H1 (cell line): Measurements from ENCODE around the gene RGMB. TPM values are rescaled to one million over a fixed set of nuclear protein-coding genes. Genes with fewer than 3 reads are reported as not detected.

ENCODE experiments used
- CTCF ChIA-PET: fragments of 300-600 bp; sonication (Branson Sonifier 250); formaldehyde crosslinking; loops from one replicate; lab custom pipeline; 2021; ENCODE audit not compliant: partially characterized antibody; lab: Charles Lee
- POLR2A ChIA-PET: fragments of 300-600 bp; sonication (Branson Sonifier 250); formaldehyde crosslinking; loops from one replicate; lab custom pipeline; 2021; ENCODE audit warnings: inconsistent platforms; ENCODE audit not compliant: partially characterized antibody; lab: Charles Lee
- DNase-seq, 2 experiments: peaks; one replicate each; pipeline versions ENCODE4 v3.0.0 to v3.0.0-alpha.2; 2010 to 2022; ENCODE audit warnings: low spot score in 2 of 2, low read depth in 1 of 2, mixed read lengths in 1 of 2
- FAIRE-seq: peaks from 2 replicates; lab custom pipeline; 2011; peaks lifted over from hg19 to GRCh38; lab: Jason Lieb, UNC
- H2AFZ ChIP-seq: 2 replicates; pipeline ENCODE4 v1.8.1; 2012; ENCODE audit warnings: low read length, inconsistent platforms
- H2AK5ac ChIP-seq: 2 replicates; pipeline ENCODE4 v1.6.1; 2013; ENCODE audit warnings: low read depth, low read length
- H2BK120ac ChIP-seq: replicated peaks from 2 replicates; pipeline ENCODE3; 2013; ENCODE audit warnings: low read depth, low read length, inconsistent platforms
- H2BK12ac ChIP-seq: 2 replicates; pipeline ENCODE4 v1.6.1; 2013; ENCODE audit warnings: low read depth, low read length
- H2BK15ac ChIP-seq: 2 replicates; pipeline ENCODE4 v1.6.1; 2013; ENCODE audit warnings: low read length
- H2BK20ac ChIP-seq: 2 replicates; pipeline ENCODE4 v1.6.1; 2013; ENCODE audit warnings: low read length
- H2BK5ac ChIP-seq: 2 replicates; pipeline ENCODE4 v1.6.1; 2013; ENCODE audit warnings: low read depth, low read length
- H3K14ac ChIP-seq: 2 replicates; pipeline ENCODE4 v1.6.1; 2013; ENCODE audit warnings: inconsistent platforms; ENCODE audit not compliant: insufficient read length
- H3K18ac ChIP-seq: 2 replicates; pipeline ENCODE4 v1.6.1; 2013; ENCODE audit warnings: low read length; ENCODE audit errors: extremely low read depth
- H3K23ac ChIP-seq: 2 replicates; pipeline ENCODE4 v1.6.1; 2013; ENCODE audit warnings: inconsistent platforms; ENCODE audit not compliant: insufficient read length
- H3K23me2 ChIP-seq: 2 replicates; pipeline ENCODE4 v1.6.1; 2013; ENCODE audit warnings: low read depth, low read length
- H3K27ac ChIP-seq: 2 replicates; pipeline ENCODE4 v1.6.1; 2011; ENCODE audit warnings: low read depth, low read length, inconsistent platforms
- H3K27me3 ChIP-seq, 4 experiments: replicated peaks in 1 of 4; 1 replicate in 1 of 4; 2 replicates in 3 of 4; pipeline versions ENCODE4 v1.6.1 to v1.8.1; 2011 to 2013; ENCODE audit warnings: low read length in 3 of 4, mild to moderate bottlenecking in 3 of 4, inconsistent platforms in 2 of 4, mixed read lengths in 2 of 4, moderate library complexity in 1 of 4; ENCODE audit not compliant: control insufficient read depth in 3 of 4, insufficient read depth in 3 of 4; ENCODE audit errors: extremely low read depth in 1 of 4
- H3K36me3 ChIP-seq, 4 experiments: 2 replicates each; pipeline versions ENCODE4 v1.6.1 to v1.8.1; 2011 to 2013; ENCODE audit warnings: mild to moderate bottlenecking in 4 of 4, low read length in 3 of 4, moderate library complexity in 2 of 4, control low read depth in 1 of 4, inconsistent platforms in 1 of 4; ENCODE audit not compliant: insufficient read depth in 4 of 4, control insufficient read depth in 2 of 4
- H3K4ac ChIP-seq: replicated peaks from 2 replicates; pipeline ENCODE3; 2013; ENCODE audit warnings: low read length, low read depth, mixed read lengths, inconsistent platforms; ENCODE audit not compliant: insufficient read length
- H3K4me1 ChIP-seq, 4 experiments: replicated peaks in 1 of 4; 1 replicate in 1 of 4; 2 replicates in 3 of 4; pipeline versions ENCODE4 v1.6.1 to v1.8.1; 2011 to 2013; ENCODE audit warnings: low read length in 3 of 4, inconsistent platforms in 2 of 4, mixed read lengths in 1 of 4; ENCODE audit not compliant: insufficient read depth in 4 of 4, control insufficient read depth in 3 of 4
- H3K4me2 ChIP-seq, 2 experiments: 2 replicates each; pipeline versions ENCODE4 v1.6.1 to v1.8.1; 2011 to 2013; ENCODE audit warnings: low read depth in 2 of 2, low read length in 2 of 2, control low read depth in 1 of 2, inconsistent platforms in 1 of 2, mild to moderate bottlenecking in 1 of 2; ENCODE audit not compliant: insufficient read depth in 1 of 2
- H3K4me3 ChIP-seq, 4 experiments: fragments of 200-600, 300-600 bp in 1 of 4; sonication (generic), shearing (Covaris generic), sonication (Bioruptor Twin) in 1 of 4; 2 replicates each; pipeline versions ENCODE4 v1.5.1 to v1.8.1; 2011 to 2016; ENCODE audit warnings: low read length in 4 of 4, low read depth in 3 of 4, control low read depth in 2 of 4, inconsistent platforms in 2 of 4, mild to moderate bottlenecking in 2 of 4, mixed read lengths in 1 of 4, moderate library complexity in 1 of 4; ENCODE audit not compliant: insufficient read depth in 2 of 4; ENCODE audit errors: extremely low read depth in 1 of 4
- H3K56ac ChIP-seq: replicated peaks from 2 replicates; pipeline ENCODE3; 2013; ENCODE audit warnings: low read depth, mild to moderate bottlenecking, mixed read lengths, low read length, inconsistent platforms; ENCODE audit not compliant: insufficient read length
- H3K79me1 ChIP-seq: 2 replicates; pipeline ENCODE4 v1.6.1; 2013; ENCODE audit warnings: low read depth, low read length, control low read depth
- H3K79me2 ChIP-seq, 2 experiments: 2 replicates each; pipeline versions ENCODE4 v1.6.1 to v1.8.1; 2012 to 2013; ENCODE audit warnings: low read length in 2 of 2, mild to moderate bottlenecking in 2 of 2, inconsistent platforms in 1 of 2; ENCODE audit not compliant: insufficient read depth in 2 of 2, control insufficient read depth in 1 of 2
- H3K9ac ChIP-seq, 4 experiments: replicated peaks in 1 of 4; 1 replicate in 1 of 4; 2 replicates in 3 of 4; pipeline versions ENCODE4 v1.6.1 to v1.8.1; 2011 to 2013; ENCODE audit warnings: low read depth in 3 of 4, low read length in 3 of 4, control low read depth in 2 of 4, mild to moderate bottlenecking in 2 of 4, moderate library complexity in 2 of 4, inconsistent platforms in 1 of 4; ENCODE audit errors: extremely low read depth in 1 of 4
- H3K9me3 ChIP-seq, 2 experiments: 2 replicates each; pipeline versions ENCODE4 v1.6.1 to v1.8.1; 2012 to 2013; ENCODE audit warnings: mild to moderate bottlenecking in 2 of 2, moderate library complexity in 2 of 2, control low read depth in 1 of 2, inconsistent platforms in 1 of 2, low read depth in 1 of 2, low read length in 1 of 2, mixed read lengths in 1 of 2; ENCODE audit not compliant: insufficient read depth in 2 of 2
- H4K20me1 ChIP-seq, 2 experiments: replicated peaks in 1 of 2; 2 replicates each; pipeline versions ENCODE3 to v1.8.1; 2011 to 2013; ENCODE audit warnings: inconsistent platforms in 2 of 2, low read length in 2 of 2, mild to moderate bottlenecking in 1 of 2; ENCODE audit not compliant: insufficient read depth in 2 of 2, control insufficient read depth in 1 of 2
- H4K5ac ChIP-seq: 2 replicates; pipeline ENCODE4 v1.6.1; 2013; ENCODE audit warnings: low read length, low read depth, mixed read lengths, inconsistent platforms; ENCODE audit not compliant: insufficient read length
- H4K8ac ChIP-seq: 2 replicates; pipeline ENCODE4 v1.8.0; 2013; ENCODE audit warnings: mild to moderate bottlenecking, moderate library complexity, low read length, inconsistent platforms; ENCODE audit not compliant: insufficient read depth; ENCODE audit errors: extremely low read depth
- H4K91ac ChIP-seq: replicated peaks from 2 replicates; pipeline ENCODE3; 2013; ENCODE audit warnings: low read length, mixed read lengths, inconsistent platforms; ENCODE audit not compliant: insufficient read length
- YY1 ChIP-seq: IDR thresholded peaks from 2 replicates; pipeline ENCODE4 v1.6.1; 2011; ENCODE audit warnings: low read depth, mild to moderate bottlenecking, low read length
- polyA plus RNA-seq, 7 experiments: library from polyadenylated mRNA; depleted of rRNA in 3 of 7; stranded (reverse) in 5 of 7; unstranded in 2 of 7; fragments of >200 nt in 5 of 7; fragments of 200-250 nt in 2 of 7; gene quantifications; 1 replicate in 5 of 7; 2 replicates in 1 of 7; 4 replicates in 1 of 7; pipeline versions ENCODE4 v1.2.1 to v1.2.3, GENCODE V29; 2011 to 2013; ENCODE audit warnings: missing spikeins in 2 of 7, mixed read lengths in 2 of 7
- total RNA-seq: library from RNA; stranded (reverse); fragmentation: NEBNext Ultra II Directional; extraction: Animal tissue kit (Norgen Biotek cat#: 25700); gene quantifications from 2 replicates; pipeline ENCODE4 v1.2.1, GENCODE V29; 2021

The RGMB gene
- total and polyA plus RNA-seq, 2 of the 8 experiments (the other 6 are each of a cell fraction or from before 2014, with no cell fraction given) = 11.7 to 27.0 TPM

- peaks cover 6 to 21% of the 10 kb centered on the region in 2 experiments for H4K20me1 ChIP-seq
- H2BK12ac ChIP-seq = no peak overlapping the region
- H3K4me1 ChIP-seq = peaks cover 0 to 14% (median 6%) of the 10 kb centered on the region in 4 experiments; a peak in 4 of 7 replicates
- DNase-seq = no peak
- H4K8ac ChIP-seq = no peak overlapping the region
- H3K56ac ChIP-seq = no peak overlapping the region
- peaks cover 11 to 98% of the 10 kb centered on the region in 2 experiments for H3K79me2 ChIP-seq
- H3K4me3 ChIP-seq = no peak overlapping the region
- POLR2A ChIA-PET = interaction anchor here (1.1 to 2.5 kb wide), 3 partner anchors 10 to 14 kb away, joined by 4 to 12 read pairs (median 7); no protein-coding TSS in a partner anchor
- FAIRE-seq = no peak
- H3K4me2 ChIP-seq = no peak overlapping the region
- no peak overlapping the region for H4K5ac ChIP-seq
- no peak overlapping the region for H3K4ac ChIP-seq
- H3K14ac ChIP-seq = no peak overlapping the region
- H4K91ac ChIP-seq = no peak overlapping the region
- H3K23ac ChIP-seq = no peak overlapping the region
- H2BK20ac ChIP-seq = no peak overlapping the region
- H3K18ac ChIP-seq = no peak overlapping the region
- peaks cover 2 to 62% (median 21%) of the 10 kb centered on the region in 4 experiments; a peak in 7 of 8 replicates for H3K36me3 ChIP-seq
- TF ChIP-seq YY1 = no peak
- TF ChIP-seq, all 59 proteins: peak for 0
- CTCF ChIA-PET = interaction anchor here (4.6 to 8.5 kb wide), 2 partner anchors 12 to 14 kb away, joined by 28 to 63 read pairs; no protein-coding TSS in a partner anchor
- Histone ChIP-seq H2BK120ac (no peak overlapping the region), H3K79me1 (peaks cover 12% of the 10 kb centered on the region), H3K27me3 (no peaks in the 10 kb centered on the region), H3K9ac (no peak overlapping the region), H3K9me3 (no peaks in the 10 kb centered on the region), H2AK5ac (no peak overlapping the region), H3K27ac (no peak overlapping the region), H2AFZ (no peak overlapping the region), H2BK5ac (no peak overlapping the region), H2BK15ac (no peak overlapping the region), H3K23me2 (no peaks in the 10 kb centered on the region)
These were observed 10.9 kb downstream of the RGMB start for GRCh38 chr5:98784411-98784810.
